ENCODE measurements around the gene SYCE3. TPM values are rescaled to one million over a fixed set of nuclear protein-coding genes. Genes with fewer than 3 reads are reported as not detected.

SYCE3 gene
- total and polyA plus RNA-seq, 9 of the 15 experiments (the other 6 are each of a cell fraction or from before 2014, with no cell fraction given), result 0.56 TPM; not detected in 8

DNA sequence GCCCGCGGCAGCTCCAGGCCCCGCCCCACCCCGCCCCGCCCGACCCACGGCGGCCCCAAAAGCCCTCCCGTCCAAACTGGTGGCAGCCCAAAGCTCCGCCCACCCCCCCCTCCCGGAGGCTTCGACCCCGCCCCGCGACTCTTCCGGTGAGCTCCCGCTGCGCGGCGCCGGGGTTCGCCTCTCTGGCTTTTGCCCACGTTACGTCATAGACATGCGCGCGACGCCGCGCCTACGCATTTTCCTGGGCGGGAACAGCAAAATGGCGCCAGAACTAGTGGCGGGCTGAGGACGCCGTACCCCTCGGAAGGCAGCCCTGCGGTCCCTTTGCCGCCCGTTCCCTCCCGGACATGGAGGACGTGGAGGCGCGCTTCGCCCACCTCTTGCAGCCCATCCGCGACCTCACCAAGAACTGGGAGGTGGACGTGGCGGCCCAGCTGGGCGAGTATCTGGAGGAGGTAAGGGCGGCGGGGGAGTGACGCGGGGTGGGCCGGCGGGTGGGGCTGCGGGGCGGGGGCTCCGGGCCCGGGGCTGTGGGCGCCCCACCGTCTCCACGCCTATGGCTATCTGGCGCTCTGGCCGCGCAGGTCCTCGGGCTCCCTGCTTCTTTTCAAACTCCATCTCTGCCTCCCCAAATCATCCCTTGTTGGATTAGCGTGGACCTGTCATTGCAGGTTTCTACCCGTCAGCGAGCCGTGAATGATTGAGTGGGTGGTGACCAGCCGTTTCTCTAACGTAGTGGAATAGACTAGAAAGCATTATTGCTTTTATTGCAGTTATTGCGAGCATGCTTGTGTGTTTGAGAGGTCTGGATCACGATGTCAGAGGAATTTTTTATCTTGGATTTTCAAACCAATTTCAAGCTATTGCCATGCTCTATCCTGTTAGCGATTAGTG is 54.5 kb downstream of the SYCE3 start, which contains the start of gene NCAPH2 (continued):
- TF ChIP-seq, protein P1, sequence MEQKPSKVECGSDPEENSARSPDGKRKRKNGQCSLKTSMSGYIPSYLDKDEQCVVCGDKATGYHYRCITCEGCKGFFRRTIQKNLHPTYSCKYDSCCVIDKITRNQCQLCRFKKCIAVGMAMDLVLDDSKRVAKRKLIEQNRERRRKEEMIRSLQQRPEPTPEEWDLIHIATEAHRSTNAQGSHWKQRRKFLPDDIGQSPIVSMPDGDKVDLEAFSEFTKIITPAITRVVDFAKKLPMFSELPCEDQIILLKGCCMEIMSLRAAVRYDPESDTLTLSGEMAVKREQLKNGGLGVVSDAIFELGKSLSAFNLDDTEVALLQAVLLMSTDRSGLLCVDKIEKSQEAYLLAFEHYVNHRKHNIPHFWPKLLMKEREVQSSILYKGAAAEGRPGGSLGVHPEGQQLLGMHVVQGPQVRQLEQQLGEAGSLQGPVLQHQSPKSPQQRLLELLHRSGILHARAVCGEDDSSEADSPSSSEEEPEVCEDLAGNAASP (IDR thresholded peaks at IDR 0.05), result no peak
- TF ChIP-seq TEAD2 (tag; IDR thresholded peaks at IDR 0.05) (no peak), TCF7L2 (IDR thresholded peaks at IDR 0.05; ENCODE audit: low read depth, low read length) (no peak), ZNF197 (CRISPR knock-in tag; IDR thresholded peaks at IDR 0.05; ENCODE audit: low read depth) (no peak), JUNB (CRISPR knock-in tag; conservative IDR thresholded peaks at IDR 0.05) (no peak), MYNN (IDR thresholded peaks at IDR 0.05) (no peak), MYNN (CRISPR knock-in tag; IDR thresholded peaks at IDR 0.05) (no peak), FOXK2 (conservative IDR thresholded peaks at IDR 0.05 in 1 of 2, IDR thresholded peaks at IDR 0.05 in 1 of 2; ENCODE audit: low read depth in 2 of 2) (peak in 1 of 2 experiments; percentile 29; a peak in 1 of 4 replicates)
- TF ChIP-seq, protein P2, sequence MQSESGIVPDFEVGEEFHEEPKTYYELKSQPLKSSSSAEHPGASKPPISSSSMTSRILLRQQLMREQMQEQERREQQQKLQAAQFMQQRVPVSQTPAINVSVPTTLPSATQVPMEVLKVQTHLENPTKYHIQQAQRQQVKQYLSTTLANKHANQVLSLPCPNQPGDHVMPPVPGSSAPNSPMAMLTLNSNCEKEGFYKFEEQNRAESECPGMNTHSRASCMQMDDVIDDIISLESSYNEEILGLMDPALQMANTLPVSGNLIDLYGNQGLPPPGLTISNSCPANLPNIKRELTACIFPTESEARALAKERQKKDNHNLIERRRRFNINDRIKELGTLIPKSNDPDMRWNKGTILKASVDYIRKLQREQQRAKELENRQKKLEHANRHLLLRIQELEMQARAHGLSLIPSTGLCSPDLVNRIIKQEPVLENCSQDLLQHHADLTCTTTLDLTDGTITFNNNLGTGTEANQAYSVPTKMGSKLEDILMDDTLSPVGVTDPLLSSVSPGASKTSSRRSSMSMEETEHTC (IDR thresholded peaks at IDR 0.05), result no peak
- TF ChIP-seq, protein P3, sequence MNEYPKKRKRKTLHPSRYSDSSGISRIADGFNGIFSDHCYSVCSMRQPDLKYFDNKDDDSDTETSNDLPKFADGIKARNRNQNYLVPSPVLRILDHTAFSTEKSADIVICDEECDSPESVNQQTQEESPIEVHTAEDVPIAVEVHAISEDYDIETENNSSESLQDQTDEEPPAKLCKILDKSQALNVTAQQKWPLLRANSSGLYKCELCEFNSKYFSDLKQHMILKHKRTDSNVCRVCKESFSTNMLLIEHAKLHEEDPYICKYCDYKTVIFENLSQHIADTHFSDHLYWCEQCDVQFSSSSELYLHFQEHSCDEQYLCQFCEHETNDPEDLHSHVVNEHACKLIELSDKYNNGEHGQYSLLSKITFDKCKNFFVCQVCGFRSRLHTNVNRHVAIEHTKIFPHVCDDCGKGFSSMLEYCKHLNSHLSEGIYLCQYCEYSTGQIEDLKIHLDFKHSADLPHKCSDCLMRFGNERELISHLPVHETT (CRISPR knock-in tag; conservative IDR thresholded peaks at IDR 0.05 in 1 of 2, IDR thresholded peaks at IDR 0.05 in 1 of 2), result peak in 1 of 2 experiments; percentile 77; a peak in 1 of 4 replicates
- TF ChIP-seq, protein P4, sequence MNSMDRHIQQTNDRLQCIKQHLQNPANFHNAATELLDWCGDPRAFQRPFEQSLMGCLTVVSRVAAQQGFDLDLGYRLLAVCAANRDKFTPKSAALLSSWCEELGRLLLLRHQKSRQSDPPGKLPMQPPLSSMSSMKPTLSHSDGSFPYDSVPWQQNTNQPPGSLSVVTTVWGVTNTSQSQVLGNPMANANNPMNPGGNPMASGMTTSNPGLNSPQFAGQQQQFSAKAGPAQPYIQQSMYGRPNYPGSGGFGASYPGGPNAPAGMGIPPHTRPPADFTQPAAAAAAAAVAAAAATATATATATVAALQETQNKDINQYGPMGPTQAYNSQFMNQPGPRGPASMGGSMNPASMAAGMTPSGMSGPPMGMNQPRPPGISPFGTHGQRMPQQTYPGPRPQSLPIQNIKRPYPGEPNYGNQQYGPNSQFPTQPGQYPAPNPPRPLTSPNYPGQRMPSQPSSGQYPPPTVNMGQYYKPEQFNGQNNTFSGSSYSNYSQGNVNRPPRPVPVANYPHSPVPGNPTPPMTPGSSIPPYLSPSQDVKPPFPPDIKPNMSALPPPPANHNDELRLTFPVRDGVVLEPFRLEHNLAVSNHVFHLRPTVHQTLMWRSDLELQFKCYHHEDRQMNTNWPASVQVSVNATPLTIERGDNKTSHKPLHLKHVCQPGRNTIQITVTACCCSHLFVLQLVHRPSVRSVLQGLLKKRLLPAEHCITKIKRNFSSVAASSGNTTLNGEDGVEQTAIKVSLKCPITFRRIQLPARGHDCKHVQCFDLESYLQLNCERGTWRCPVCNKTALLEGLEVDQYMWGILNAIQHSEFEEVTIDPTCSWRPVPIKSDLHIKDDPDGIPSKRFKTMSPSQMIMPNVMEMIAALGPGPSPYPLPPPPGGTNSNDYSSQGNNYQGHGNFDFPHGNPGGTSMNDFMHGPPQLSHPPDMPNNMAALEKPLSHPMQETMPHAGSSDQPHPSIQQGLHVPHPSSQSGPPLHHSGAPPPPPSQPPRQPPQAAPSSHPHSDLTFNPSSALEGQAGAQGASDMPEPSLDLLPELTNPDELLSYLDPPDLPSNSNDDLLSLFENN (IDR thresholded peaks at IDR 0.05; ENCODE audit: low read depth in 2 of 2, low read length in 2 of 2), result no peak

Measured in K562 (cell line).